H9 (cell line): Measurements from ENCODE around the gene DUOX2. TPM values are rescaled to one million over a fixed set of nuclear protein-coding genes. Genes with fewer than 3 reads are reported as not detected.
"Not testable (repeated sequence)": the region's sequence is repeated elsewhere in the genome, so short reads cannot be mapped to it uniquely, and the experiment has no call there.

ENCODE experiments used
- DNase-seq: peaks from one replicate; pipeline ENCODE4 v3.0.0-alpha.2; 2017
- H2AFZ ChIP-seq: one replicate; pipeline ENCODE4 v1.6.1; 2013; ENCODE audit warnings: mild to moderate bottlenecking, low read length, control low read depth, moderate library complexity
- H2AK5ac ChIP-seq: 2 replicates; pipeline ENCODE4 v1.6.1; 2013; ENCODE audit warnings: low read length, control low read depth, mixed read lengths; ENCODE audit not compliant: insufficient read length
- H2BK120ac ChIP-seq: one replicate; pipeline ENCODE4 v1.6.1; 2013; ENCODE audit warnings: low read depth, mild to moderate bottlenecking, low read length, control low read depth, inconsistent platforms; ENCODE audit not compliant: poor library complexity, severe bottlenecking
- H2BK12ac ChIP-seq: 2 replicates; pipeline ENCODE4 v1.6.1; 2013; ENCODE audit warnings: low read length, control low read depth, mixed read lengths, low read depth; ENCODE audit not compliant: insufficient read length
- H2BK15ac ChIP-seq: 2 replicates; pipeline ENCODE4 v1.6.1; 2013; ENCODE audit warnings: low read depth, low read length, control low read depth
- H2BK20ac ChIP-seq: one replicate; pipeline ENCODE4 v1.6.1; 2013; ENCODE audit warnings: low read depth, mild to moderate bottlenecking, low read length, control low read depth, inconsistent platforms; ENCODE audit not compliant: poor library complexity, severe bottlenecking
- H2BK5ac ChIP-seq: 2 replicates; pipeline ENCODE4 v1.6.1; 2013; ENCODE audit warnings: low read length, control low read depth, mixed read lengths; ENCODE audit not compliant: insufficient read length
- H3K14ac ChIP-seq: 2 replicates; pipeline ENCODE4 v1.6.1; 2013; ENCODE audit warnings: low read length, control low read depth; ENCODE audit not compliant: insufficient read depth
- H3K18ac ChIP-seq: 2 replicates; pipeline ENCODE4 v1.6.1; 2013; ENCODE audit warnings: low read depth, mild to moderate bottlenecking, mixed read lengths, low read length, control low read depth; ENCODE audit not compliant: insufficient read length
- H3K23ac ChIP-seq: 2 replicates; pipeline ENCODE4 v1.6.1; 2013; ENCODE audit warnings: low read length, control low read depth, mixed read lengths, low read depth; ENCODE audit not compliant: insufficient read length
- H3K23me2 ChIP-seq: 2 replicates; pipeline ENCODE4 v1.6.1; 2013; ENCODE audit warnings: low read depth, mild to moderate bottlenecking, mixed read lengths, low read length, control low read depth; ENCODE audit not compliant: insufficient read length, poor library complexity, severe bottlenecking
- H3K27ac ChIP-seq: 2 replicates; pipeline ENCODE4 v1.5.1; 2013; ENCODE audit warnings: low read length, control low read depth, mixed read lengths, low read depth; ENCODE audit not compliant: insufficient read length
- H3K27me3 ChIP-seq: 2 replicates; pipeline ENCODE4 v1.6.1; 2013; ENCODE audit warnings: low read length, control low read depth, inconsistent platforms; ENCODE audit not compliant: insufficient read depth
- H3K4ac ChIP-seq: 2 replicates; pipeline ENCODE4 v1.6.1; 2013; ENCODE audit warnings: low read depth, mild to moderate bottlenecking, control low read depth, inconsistent platforms, low read length, moderate library complexity
- H3K4me1 ChIP-seq: 2 replicates; pipeline ENCODE4 v1.6.1; 2013; ENCODE audit warnings: low read length, control low read depth, inconsistent platforms; ENCODE audit not compliant: insufficient read depth
- H3K4me2 ChIP-seq: 2 replicates; pipeline ENCODE4 v1.6.1; 2013; ENCODE audit warnings: low read length, control low read depth, mixed read lengths; ENCODE audit not compliant: insufficient read length, insufficient read depth
- H3K56ac ChIP-seq: 2 replicates; pipeline ENCODE4 v1.6.1; 2013; ENCODE audit warnings: low read depth, mild to moderate bottlenecking, mixed read lengths, low read length, control low read depth; ENCODE audit not compliant: insufficient read length
- H3K79me1 ChIP-seq: 2 replicates; pipeline ENCODE4 v1.6.1; 2013; ENCODE audit warnings: low read depth, mild to moderate bottlenecking, moderate library complexity, low read length, control low read depth, inconsistent platforms; ENCODE audit not compliant: insufficient read depth, poor library complexity, severe bottlenecking
- H3K79me2 ChIP-seq: 2 replicates; pipeline ENCODE4 v1.6.1; 2013; ENCODE audit warnings: low read length, control low read depth, inconsistent platforms; ENCODE audit not compliant: insufficient read depth
- H3K9ac ChIP-seq: 2 replicates; pipeline ENCODE4 v1.6.1; 2013; ENCODE audit warnings: low read length, control low read depth, mixed read lengths; ENCODE audit not compliant: insufficient read length; ENCODE audit errors: extremely low read depth
- H3K9me3 ChIP-seq: one replicate; pipeline ENCODE4 v1.6.1; 2013; ENCODE audit warnings: low read depth, low read length, inconsistent platforms; ENCODE audit not compliant: control insufficient read depth
- H3T11ph ChIP-seq: one replicate; pipeline ENCODE4 v1.6.1; 2013; ENCODE audit warnings: mild to moderate bottlenecking, low read length, control low read depth, inconsistent platforms
- H4K20me1 ChIP-seq: one replicate; pipeline ENCODE4 v1.6.1; 2013; ENCODE audit not compliant: control insufficient read depth, insufficient read length, insufficient read depth
- H4K5ac ChIP-seq: 2 replicates; pipeline ENCODE4 v1.6.1; 2013; ENCODE audit warnings: low read depth, mild to moderate bottlenecking, mixed read lengths, low read length, control low read depth; ENCODE audit not compliant: insufficient read length
- H4K8ac ChIP-seq: replicated peaks from 2 replicates; pipeline ENCODE4 v1.6.1; 2013; ENCODE audit warnings: low read length, control low read depth, mixed read lengths, low read depth; ENCODE audit not compliant: insufficient read length
- H4K91ac ChIP-seq: 2 replicates; pipeline ENCODE4 v1.6.1; 2013; ENCODE audit warnings: low read depth, mild to moderate bottlenecking, moderate library complexity, mixed read lengths, low read length, control low read depth; ENCODE audit not compliant: insufficient read length
- H3K27ac Mint-ChIP-seq, 3 experiments: 2 replicates in 2 of 3; 3 replicates in 1 of 3; pipeline ENCODE4 v1.8.0; 2020 to 2021; ENCODE audit warnings: mixed read lengths in 3 of 3, mild to moderate bottlenecking in 1 of 3, moderate library complexity in 1 of 3
- H3K27me3 Mint-ChIP-seq: 2 replicates; pipeline ENCODE4 v1.8.0; 2021; ENCODE audit warnings: low read depth, mild to moderate bottlenecking, moderate library complexity, mixed read lengths
- H3K36me3 Mint-ChIP-seq, 3 experiments: 2 replicates in 2 of 3; 3 replicates in 1 of 3; pipeline ENCODE4 v1.8.0; 2020 to 2021; ENCODE audit warnings: low read depth in 3 of 3, mixed read lengths in 3 of 3; ENCODE audit not compliant: insufficient read depth in 1 of 3
- H3K4me1 Mint-ChIP-seq, 2 experiments: 2 replicates each; pipeline ENCODE4 v1.8.0; 2020; ENCODE audit warnings: mixed read lengths in 2 of 2
- H3K4me3 Mint-ChIP-seq, 2 experiments: 2 replicates in 1 of 2; 3 replicates in 1 of 2; pipeline ENCODE4 v1.8.0; 2020 to 2021; ENCODE audit warnings: mild to moderate bottlenecking in 2 of 2, mixed read lengths in 2 of 2, moderate library complexity in 1 of 2
- H3K9me3 Mint-ChIP-seq, 2 experiments: 2 replicates in 1 of 2; 3 replicates in 1 of 2; pipeline ENCODE4 v1.8.0; 2020; ENCODE audit warnings: mild to moderate bottlenecking in 2 of 2, mixed read lengths in 2 of 2, moderate library complexity in 1 of 2
- WGBS: extraction: QIAGEN DNeasy Blood & Tissue Kit; methylation state at CpG from one replicate; pipeline ENCODE4 v1.1.7; 2013; ENCODE audit warnings: missing lambda C conversion rate, low lambda C conversion rate, mixed read lengths; ENCODE audit not compliant: insufficient read length; ENCODE audit errors: extremely low coverage; 5-methylcytosine and 5-hydroxymethylcytosine counted together
- total RNA-seq: library from RNA; stranded (reverse); gene quantifications from 2 replicates; pipeline ENCODE4 v1.2.1, GENCODE V29; 2021

Gene DUOX2
- total RNA-seq, 1 experiment from 2014 or later = 0.42 TPM

GRCh38 chr15:45044270-45044669 is 69.7 kb downstream of the DUOX2 start:
- WGBS = no CpG with 5 or more reads among the region's 1 CpG
- not testable (repeated sequence) for H2AK5ac ChIP-seq

GRCh38 chr15:45042859-45043258 is 71.1 kb downstream of the DUOX2 start:
- not testable (repeated sequence) for H3T11ph ChIP-seq, H4K8ac ChIP-seq, H4K91ac ChIP-seq, H2BK120ac ChIP-seq, H3K23me2 ChIP-seq, DNase-seq, H3K79me1 ChIP-seq, H4K5ac ChIP-seq, H3K27ac Mint-ChIP-seq, H3K18ac ChIP-seq, H3K23ac ChIP-seq, H3K27me3 ChIP-seq, H3K56ac ChIP-seq, H3K14ac ChIP-seq, H3K4ac ChIP-seq, H3K4me1 Mint-ChIP-seq, H3K4me1 ChIP-seq, H3K27me3 Mint-ChIP-seq, H3K9me3 Mint-ChIP-seq, H2AFZ ChIP-seq, H3K9ac ChIP-seq, H2BK12ac ChIP-seq, H4K20me1 ChIP-seq, H3K27ac ChIP-seq, H3K79me2 ChIP-seq, H2BK15ac ChIP-seq, H2BK20ac ChIP-seq, H2AK5ac ChIP-seq, H3K4me2 ChIP-seq, H2BK5ac ChIP-seq, H3K4me3 Mint-ChIP-seq, H3K9me3 ChIP-seq
- WGBS = no CpG with 5 or more reads among the region's 2 CpGs
- peaks cover 17 to 27% (median 27%) of the 10 kb centered on the region in 3 experiments for H3K36me3 Mint-ChIP-seq

More at GRCh38 chr15:45044270-45044669, 69.7 kb downstream of the DUOX2 start:
- not testable (repeated sequence) for H2BK20ac ChIP-seq, H3K79me2 ChIP-seq, H3K27ac ChIP-seq, H3T11ph ChIP-seq, H3K56ac ChIP-seq, H3K23ac ChIP-seq, H2BK12ac ChIP-seq, H4K8ac ChIP-seq, H3K79me1 ChIP-seq, H3K4ac ChIP-seq, H2BK5ac ChIP-seq, H3K4me1 ChIP-seq, H4K20me1 ChIP-seq, H3K27ac Mint-ChIP-seq, H3K14ac ChIP-seq, H3K4me3 Mint-ChIP-seq, H3K23me2 ChIP-seq, H3K18ac ChIP-seq, H2BK120ac ChIP-seq, H2BK15ac ChIP-seq, H4K91ac ChIP-seq, H4K5ac ChIP-seq, H3K4me1 Mint-ChIP-seq, H2AFZ ChIP-seq, H3K9ac ChIP-seq, H3K4me2 ChIP-seq, H3K27me3 Mint-ChIP-seq, DNase-seq, H3K27me3 ChIP-seq
- Mint-ChIP-seq H3K36me3 (peaks cover 32 to 41% (median 41%) of the 10 kb centered on the region in 3 experiments), H3K9me3 (peaks cover 10 to 13% of the 10 kb centered on the region in 2 experiments)
- peaks cover 12% of the 10 kb centered on the region for H3K9me3 ChIP-seq
